ENCODE results near the gene HIRIP3. TPM values are rescaled to one million over a fixed set of nuclear protein-coding genes. Genes with fewer than 3 reads are reported as not detected.

HIRIP3 gene
- total and polyA plus RNA-seq, 2 of the 8 experiments (the other 6 are each of a cell fraction or from before 2014, with no cell fraction given) = 11.9 to 18.5 TPM

- H4K8ac ChIP-seq (ENCODE audit: extremely low read depth, insufficient read depth, low read length) = no peak overlapping the region
- no peak overlapping the region for H2AK5ac ChIP-seq (ENCODE audit: low read depth, low read length)
- H2BK12ac ChIP-seq (ENCODE audit: low read depth, low read length) = no peak overlapping the region
- no peak overlapping the region for H3K4ac ChIP-seq (replicated peaks; ENCODE audit: insufficient read length, low read depth, low read length)
- no peak overlapping the region for H4K91ac ChIP-seq (replicated peaks; ENCODE audit: insufficient read length, low read length)
- DNase-seq (ENCODE audit: low read depth in 1 of 2, low spot score in 2 of 2) (no peak), FAIRE-seq (no peak)
- H4K5ac ChIP-seq (ENCODE audit: insufficient read length, low read depth, low read length) = no peak overlapping the region
- H3K4me3 ChIP-seq (ENCODE audit: extremely low read depth in 1 of 4, insufficient read depth in 2 of 4, low read depth in 3 of 4, low read length in 4 of 4) = no peak overlapping the region
- no peaks in the 10 kb centered on the region for H3K9me3 ChIP-seq (ENCODE audit: insufficient read depth in 2 of 2, low read depth in 1 of 2, low read length in 1 of 2)
- no peak overlapping the region for H3K27ac ChIP-seq (ENCODE audit: low read depth, low read length)
- H3K4me2 ChIP-seq (ENCODE audit: insufficient read depth in 1 of 2, low read depth in 2 of 2, low read length in 2 of 2) = no peak overlapping the region
- H2BK20ac ChIP-seq (ENCODE audit: low read length) = no peak overlapping the region
- H3K23ac ChIP-seq (ENCODE audit: insufficient read length) = no peak overlapping the region
- H3K27me3 ChIP-seq (replicated peaks in 1 of 4; ENCODE audit: control insufficient read depth in 3 of 4, extremely low read depth in 1 of 4, insufficient read depth in 3 of 4, low read length in 3 of 4) = no peaks in the 10 kb centered on the region
- TF ChIP-seq YY1 (IDR thresholded peaks at IDR 0.05; ENCODE audit: low read depth, low read length) (no peak), ZNF274 (IDR thresholded peaks at IDR 0.05; ENCODE audit: borderline replicate concordance, extremely low read depth, low read length) (no peak), ATF3 (IDR thresholded peaks at IDR 0.05; ENCODE audit: insufficient read depth, low read depth, low read length) (no peak), CHD1 (IDR thresholded peaks at IDR 0.05; ENCODE audit: low read depth, low read length) (no peak), SP2 (IDR thresholded peaks at IDR 0.05; ENCODE audit: low read length) (no peak), MAX (IDR thresholded peaks at IDR 0.05) (no peak), RBBP5 (IDR thresholded peaks at IDR 0.05; ENCODE audit: borderline replicate concordance, low read depth, low read length) (no peak), BRCA1 (IDR thresholded peaks at IDR 0.05; ENCODE audit: low read depth, low read length) (no peak)
- H3K9ac ChIP-seq (replicated peaks in 1 of 4; ENCODE audit: extremely low read depth in 1 of 4, low read depth in 3 of 4, low read length in 3 of 4) = no peak overlapping the region
- H3K4me1 ChIP-seq (replicated peaks in 1 of 4; ENCODE audit: control insufficient read depth in 3 of 4, insufficient read depth in 4 of 4, low read length in 3 of 4) = no peaks in the 10 kb centered on the region
- no peaks in the 10 kb centered on the region for H4K20me1 ChIP-seq (replicated peaks in 1 of 2; ENCODE audit: control insufficient read depth in 1 of 2, insufficient read depth in 2 of 2, low read length in 2 of 2)
- POLR2A ChIA-PET (ENCODE audit: partially characterized antibody) = interaction anchor here (0.9 to 2.7 kb wide), 6 partner anchors 9 to 84 kb away, joined by 3 to 14 read pairs (median 4); partner anchors contain the start of gene TAOK2
- H2BK5ac ChIP-seq (ENCODE audit: low read depth, low read length) = no peak overlapping the region
- peaks cover 12 to 66% (median 51%) of the 10 kb centered on the region in 4 experiments for H3K36me3 ChIP-seq (ENCODE audit: control insufficient read depth in 2 of 4, insufficient read depth in 4 of 4, low read length in 3 of 4)
- no peak overlapping the region for H3K14ac ChIP-seq (ENCODE audit: insufficient read length)
- WGBS, 2 experiments (ENCODE audit: extremely low coverage in 1 of 2, insufficient coverage in 1 of 2, insufficient read length in 1 of 2, insufficient replicate concordance in 2 of 2, low coverage in 1 of 2, low lambda C conversion rate in 2 of 2, missing lambda C conversion rate in 1 of 2) = 94% methylated on average over 27 of the region's 28 CpGs; no CpG with 5 or more reads in 1 of the 2 experiments
- no peak overlapping the region for H2BK120ac ChIP-seq (replicated peaks; ENCODE audit: low read depth, low read length)
- no peak overlapping the region for H3K18ac ChIP-seq (ENCODE audit: extremely low read depth, low read length)
- CTCF ChIA-PET (ENCODE audit: partially characterized antibody) = interaction anchor here (1.2 to 1.8 kb wide), 3 partner anchors 10 to 46 kb away, joined by 4 to 7 read pairs (median 7); no protein-coding TSS in a partner anchor
- no peak overlapping the region for H2AFZ ChIP-seq (ENCODE audit: low read length)
- no peak overlapping the region for H2BK15ac ChIP-seq (ENCODE audit: low read length)
- H3K79me2 ChIP-seq (ENCODE audit: control insufficient read depth in 1 of 2, insufficient read depth in 2 of 2, low read length in 2 of 2) = no peaks in the 10 kb centered on the region
- H3K23me2 ChIP-seq (ENCODE audit: low read depth, low read length) = no peaks in the 10 kb centered on the region
- H3K56ac ChIP-seq (replicated peaks; ENCODE audit: insufficient read length, low read depth, low read length) = no peak overlapping the region
- no peaks in the 10 kb centered on the region for H3K79me1 ChIP-seq (ENCODE audit: low read depth, low read length)
Measured at GRCh38 chr16:29985271-29985811, 10.1 kb downstream of the HIRIP3 start.
